HG02981 (cell line): ENCODE results near the gene SEMA6A.

Source experiments
- ATAC-seq: cut with Tn5 transposase; IDR thresholded peaks from one replicate; pipeline ENCODE4 v1.9.1; 2021; ENCODE audit warnings: mild to moderate bottlenecking, moderate library complexity; ENCODE audit not compliant: unreplicated experiment

Gene SEMA6A

DNA sequence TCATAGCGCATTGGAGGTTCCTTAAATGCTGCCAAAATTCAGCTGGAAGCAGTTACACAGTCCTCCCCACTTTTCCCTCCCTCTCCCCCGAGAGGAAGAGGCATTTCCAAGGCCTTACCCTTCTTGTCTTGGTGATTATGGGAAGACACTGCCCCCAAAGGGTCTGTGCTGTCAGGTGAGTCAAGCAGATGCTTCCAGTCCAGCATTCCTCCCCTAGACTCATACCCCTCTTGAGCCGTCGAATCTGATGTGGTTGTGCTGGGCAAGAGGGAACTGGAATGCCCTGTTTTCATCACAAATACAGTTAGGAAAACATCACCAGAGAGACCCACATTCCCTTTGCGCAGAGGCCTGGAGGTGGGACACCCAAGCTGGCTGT lies 107.2 kb downstream of the SEMA6A start:
- ATAC-seq, result no peak

GRCh38 chr5:116466727-116467464 lies 107.7 kb downstream of the SEMA6A start:
- no peak for ATAC-seq

DNA sequence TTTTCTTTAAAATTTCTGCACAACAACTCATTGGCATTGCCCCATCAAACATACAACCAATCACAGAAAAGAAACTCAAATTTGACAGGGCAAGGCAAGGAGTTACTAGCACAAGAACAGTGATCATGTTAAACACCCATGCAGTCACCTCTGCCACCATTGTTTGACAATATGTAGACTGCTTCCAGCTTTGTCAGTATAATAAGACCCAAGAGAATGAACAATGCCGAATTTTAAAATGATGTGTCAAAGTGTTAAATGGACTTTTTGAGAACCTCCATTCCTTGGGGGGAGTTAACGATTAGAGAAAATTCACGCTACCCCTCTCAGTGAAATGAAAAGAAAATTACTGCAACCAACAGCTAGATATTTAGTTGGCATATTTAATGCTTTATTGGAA lies 109.2 kb downstream of the SEMA6A start:
- ATAC-seq, result no peak

- ATAC-seq, result no peak
Observed at GRCh38 chr5:116464144-116464708, 110.4 kb downstream of the SEMA6A start.

DNA sequence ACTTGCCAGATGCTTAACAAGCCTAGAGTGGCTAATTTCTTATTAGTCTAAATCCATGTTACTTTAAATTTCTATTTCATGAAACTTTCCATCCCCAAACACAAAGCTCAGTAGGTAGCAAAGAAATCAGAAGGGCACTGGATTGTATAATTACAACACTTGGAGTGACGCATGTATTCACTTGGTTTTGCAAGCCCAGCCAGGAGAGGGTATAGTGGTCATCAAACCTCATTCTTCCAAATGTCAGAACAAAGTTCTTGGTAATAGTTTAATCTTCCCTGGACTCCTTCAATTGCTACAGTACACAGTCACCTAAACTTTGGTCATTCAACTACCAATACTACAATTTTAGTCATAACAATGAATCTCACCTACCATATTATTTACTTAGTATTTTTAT lies 112.1 kb downstream of the SEMA6A start:
- ATAC-seq, result no peak

- no peak for ATAC-seq
Observed at GRCh38 chr5:116459301-116459700, 115.3 kb downstream of the SEMA6A start.

DNA sequence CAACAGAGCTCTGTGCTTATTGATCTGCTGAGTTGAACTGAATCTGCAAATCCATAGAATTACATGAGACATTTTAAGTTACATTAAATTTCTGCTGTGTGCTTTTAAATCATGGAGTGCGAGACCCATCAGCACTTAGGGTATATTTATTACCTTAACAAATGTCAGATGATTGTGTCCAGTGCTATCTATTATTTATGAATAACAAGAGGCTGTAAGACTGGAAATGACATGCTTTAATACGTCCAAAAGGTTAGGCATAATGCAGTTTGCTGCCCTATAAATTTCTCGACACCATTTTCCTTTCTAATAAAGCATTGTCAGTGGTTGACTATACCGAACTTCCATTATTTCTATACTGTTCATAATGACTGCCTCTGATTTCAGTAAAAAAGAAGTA lies 117.6 kb downstream of the SEMA6A start:
- no peak for ATAC-seq

- no peak for ATAC-seq
Observed at GRCh38 chr5:116456036-116456435, 118.6 kb downstream of the SEMA6A start.

DNA sequence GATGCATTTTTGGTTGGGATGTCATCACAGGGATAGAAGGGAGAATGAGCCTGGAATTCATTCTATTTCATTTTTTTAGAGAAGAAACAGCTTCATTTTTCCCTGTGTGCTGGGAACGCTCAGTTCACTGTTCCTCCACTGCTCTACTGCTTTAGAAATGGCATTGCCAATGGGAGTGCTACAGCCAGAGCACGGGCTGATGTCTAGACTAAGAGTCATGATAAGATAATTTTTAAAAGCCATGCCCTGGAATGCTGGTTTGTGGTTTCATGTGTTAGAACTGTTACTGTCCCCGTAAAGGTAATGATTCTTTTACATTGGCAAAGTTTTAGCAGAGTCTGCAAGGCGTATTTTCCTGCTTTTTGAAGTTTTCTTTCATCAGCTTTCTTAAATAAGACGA lies 119.6 kb downstream of the SEMA6A start:
- ATAC-seq, result no peak

GRCh38 chr5:116454417-116454927 lies 120.2 kb downstream of the SEMA6A start:
- peak; percentile 99 for ATAC-seq

GRCh38 chr5:116453988-116454411 lies 120.6 kb downstream of the SEMA6A start:
- peak; percentile 15 for ATAC-seq

DNA sequence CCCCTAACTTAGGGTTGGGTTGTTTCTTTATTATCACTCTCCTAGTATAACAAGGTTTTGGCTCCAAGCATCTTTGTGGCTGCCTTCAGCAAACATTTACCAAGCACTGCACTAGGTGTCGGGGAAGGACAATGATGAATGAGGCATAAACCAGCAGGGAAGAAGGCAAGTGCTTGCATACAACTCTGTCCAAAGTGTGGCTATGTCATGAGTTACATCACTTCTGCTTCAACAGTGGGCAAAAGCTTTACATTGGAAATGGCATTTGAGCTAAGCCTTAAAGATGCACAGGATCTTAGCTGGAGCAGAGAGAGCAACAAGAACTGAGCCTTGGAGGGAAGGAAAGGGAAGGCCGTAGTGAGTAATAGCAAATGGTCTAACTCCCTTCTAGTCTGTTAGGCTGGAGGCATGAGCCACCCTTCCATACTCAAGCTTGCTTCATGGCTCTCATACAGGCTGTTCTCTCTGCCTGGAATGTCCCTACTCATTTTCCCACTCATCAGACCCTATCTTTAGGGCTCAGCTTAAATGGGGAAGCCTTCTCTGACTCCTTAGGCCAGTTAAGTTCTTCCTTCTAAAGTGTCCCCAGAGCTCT lies 121.8 kb downstream of the SEMA6A start:
- no peak for ATAC-seq

DNA sequence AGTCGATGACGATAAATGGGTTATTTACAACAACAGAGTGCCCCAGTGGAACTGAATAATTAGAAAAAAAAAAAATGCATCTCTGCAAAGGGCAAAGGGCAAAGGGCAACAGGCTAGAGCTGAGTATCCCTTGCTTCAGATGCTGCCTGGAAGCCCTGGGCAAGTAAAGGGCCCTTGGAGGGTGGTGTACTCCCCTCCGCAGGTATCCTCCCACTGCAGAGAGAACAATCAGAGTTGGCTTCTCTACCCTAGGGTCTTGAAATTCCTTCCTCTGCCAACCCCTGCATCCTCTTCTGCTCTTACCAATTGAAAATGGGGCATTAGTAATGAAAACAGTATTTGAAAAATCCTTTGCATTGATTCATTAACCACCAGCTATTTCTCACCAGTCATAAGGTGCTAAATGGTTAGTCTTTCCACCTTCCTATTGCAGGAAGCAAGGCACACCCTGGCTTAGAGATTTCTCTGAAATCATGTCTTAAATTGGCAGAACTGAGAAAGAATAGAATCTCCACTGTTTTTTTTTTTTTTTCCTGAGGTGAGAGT lies 122.6 kb downstream of the SEMA6A start:
- ATAC-seq, result no peak

DNA sequence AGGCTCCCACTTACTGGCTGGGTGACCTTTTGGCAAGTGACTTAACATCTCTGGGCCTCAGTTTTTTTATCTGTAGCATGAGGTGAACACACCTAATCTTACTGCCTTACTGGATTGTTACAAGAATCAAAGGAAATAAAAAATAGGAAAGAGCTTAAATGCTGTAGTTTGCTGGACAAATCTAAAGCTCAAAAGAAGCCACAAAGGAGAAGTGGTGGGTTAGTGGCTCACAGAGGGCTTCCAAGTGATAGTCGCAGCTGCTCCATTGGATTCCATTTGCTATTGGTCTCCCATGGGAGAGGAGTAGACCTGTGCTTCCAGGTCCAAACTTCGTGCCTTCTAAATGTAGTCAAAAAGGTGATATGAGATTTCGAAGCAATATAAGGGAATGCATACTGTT lies 123.6 kb downstream of the SEMA6A start:
- ATAC-seq, result no peak

GRCh38 chr5:116449458-116449857 lies 125.2 kb downstream of the SEMA6A start:
- ATAC-seq, result no peak

- ATAC-seq, result no peak
Observed at GRCh38 chr5:116448870-116449427, 125.7 kb downstream of the SEMA6A start.

GRCh38 chr5:116448450-116448849 lies 126.2 kb downstream of the SEMA6A start:
- ATAC-seq, result no peak

DNA sequence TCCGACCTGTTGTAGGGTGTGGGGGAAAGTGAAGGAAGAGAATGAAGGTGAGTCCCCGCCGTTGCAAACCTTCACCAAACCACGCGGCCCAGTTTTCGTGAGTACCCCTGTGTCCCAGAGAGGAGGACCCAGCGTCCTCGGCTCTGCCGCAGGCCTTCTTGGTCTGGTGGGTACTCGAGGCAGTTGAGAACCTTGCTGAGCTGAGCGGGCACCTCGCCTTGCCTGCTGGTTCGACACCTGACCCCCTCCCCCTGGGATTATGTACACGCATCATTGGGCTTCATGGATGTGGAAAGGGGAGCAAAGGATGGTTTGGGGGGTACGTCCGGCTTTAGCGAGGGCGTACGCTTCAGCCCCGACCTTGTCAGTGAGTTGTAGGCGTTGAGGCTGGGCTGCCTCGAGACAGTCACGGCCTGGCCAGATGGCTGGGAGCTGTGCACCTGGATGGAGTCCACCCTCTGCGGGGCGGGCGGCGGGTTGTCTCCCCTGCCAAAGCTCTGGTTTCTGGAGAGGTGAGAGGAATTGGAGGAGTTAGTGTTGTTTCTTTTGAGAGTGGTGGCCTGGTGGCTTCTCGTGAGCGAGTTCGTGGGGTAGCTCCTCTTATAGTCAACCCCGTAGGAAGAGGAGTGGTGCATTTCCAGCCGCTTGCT lies 128.1 kb downstream of the SEMA6A start:
- no peak for ATAC-seq

DNA sequence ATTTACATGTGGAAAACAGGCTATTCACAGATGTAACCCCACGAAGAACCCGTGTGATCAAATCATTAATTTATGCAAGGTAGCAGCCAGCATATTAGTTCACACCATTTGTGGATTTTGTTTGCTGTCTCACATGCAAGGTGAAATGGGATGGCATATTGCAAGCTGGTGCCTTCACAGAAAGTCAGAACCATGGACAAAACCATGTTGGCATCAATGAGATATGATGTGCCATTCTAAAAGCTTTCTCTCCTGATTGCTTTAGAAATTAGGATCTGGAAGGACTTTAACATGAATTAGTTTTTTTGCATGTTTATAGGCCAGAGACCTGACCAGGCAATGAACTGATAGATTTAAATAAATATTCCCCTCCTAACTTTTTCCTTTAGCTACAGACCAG lies 129.3 kb downstream of the SEMA6A start:
- no peak for ATAC-seq

GRCh38 chr5:116444373-116445295 lies 130.0 kb downstream of the SEMA6A start:
- no peak for ATAC-seq
